Esophagus squamous epithelium (tissue), 4 donors: ENCODE measurements around the gene CEP170B.
"Not testable (repeated sequence)": the region's sequence is repeated elsewhere in the genome, so short reads cannot be mapped to it uniquely, and the experiment has no call there.

Source experiments
- CTCF ChIP-seq, 6 experiments: fragments of 450-650 bp in 4 of 6; fragments of 200-600 bp in 2 of 6; sonication (generic) in 2 of 6; IDR thresholded peaks; one replicate each; pipeline ENCODE4 v1.5.1; 2016 to 2019; ENCODE audit warnings: antibody characterized with exemption in 6 of 6, mild to moderate bottlenecking in 4 of 6, moderate library complexity in 4 of 6
- POLR2A ChIP-seq, 4 donors: fragments of 450-650 bp; IDR thresholded peaks; one replicate each; pipeline ENCODE4 v1.6.1; 2017; ENCODE audit warnings: antibody characterized with exemption in 4 of 4, mild to moderate bottlenecking in 4 of 4, moderate library complexity in 3 of 4

DNA sequence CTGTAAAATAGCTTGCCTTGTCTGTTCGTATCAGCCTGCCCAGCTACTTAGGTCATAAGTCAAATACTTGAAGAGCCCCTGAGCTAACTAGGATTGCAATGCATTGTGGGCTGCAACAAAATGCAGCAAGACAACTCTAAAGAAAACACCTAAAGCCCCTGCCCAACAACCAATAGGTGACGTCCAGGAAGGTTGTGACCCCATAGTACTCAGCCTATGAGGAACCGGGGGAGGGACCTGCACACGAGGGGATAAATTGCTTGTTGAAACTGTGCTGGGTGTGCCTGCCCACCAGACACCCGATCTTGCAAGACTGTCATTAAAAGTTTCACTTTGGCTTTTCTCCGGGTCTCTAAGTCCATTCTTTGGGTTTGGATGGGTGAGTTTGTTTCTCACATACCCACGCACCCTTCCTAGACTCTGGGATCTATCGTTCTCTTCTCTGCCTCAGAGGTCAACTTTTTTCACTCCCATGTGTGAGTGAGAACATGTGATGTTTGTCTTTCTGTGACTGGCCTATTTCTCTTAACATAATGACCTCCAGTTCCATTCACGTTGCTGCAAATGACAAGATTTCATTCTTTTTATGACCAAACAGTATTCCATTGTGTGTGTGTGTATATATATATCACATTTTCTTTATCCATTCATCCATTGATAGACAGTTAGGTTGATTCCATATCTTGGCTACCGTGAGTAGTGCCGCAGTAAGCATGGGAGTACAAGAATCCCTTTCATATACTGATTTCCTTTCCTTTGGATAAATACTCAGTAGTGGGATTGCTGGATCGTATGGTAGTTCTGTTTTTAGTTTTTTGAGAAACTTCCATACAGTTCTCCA lies 54.3 kb downstream of the CEP170B start:
- TF ChIP-seq CTCF, POLR2A (IDR thresholded peaks at IDR 0.05): not testable (repeated sequence)
